K562 (cell line): ENCODE data around the gene AFDN. TPM values are rescaled to one million over a fixed set of nuclear protein-coding genes. Genes with fewer than 3 reads are reported as not detected.
A peak's percentile ranks its signal among the peaks of the same experiment; 100 is the strongest.

Experiments used
- ATAC-seq: fragments of 200-7000 bp; cut with Tn5 transposase; 3 replicates; pipeline ENCODE4 v1.9.1; 2020; ENCODE audit warnings: moderate library complexity
- BruUV-seq: library from RNA; stranded (reverse); fragments of 400-500 nt; replicated peaks from 2 replicates; lab custom pipeline; 2021; lab: Mats Ljungman, UMichigan
- CTCF ChIA-PET: fragments of 300-600 bp; formaldehyde crosslinking; extraction: SDS; loops from one replicate; lab custom pipeline; 2021; ENCODE audit warnings: low intra/inter-chr PET ratio; lab: Yijun Ruan, JAX
- POLR2A ChIA-PET: fragments of 300-600, 350-650 bp; sonication (Branson Sonifier 250); formaldehyde crosslinking; extraction: SDS; loops from one replicate; lab custom pipeline; 2021; ENCODE audit warnings: antibody characterized with exemption, inconsistent platforms; lab: Yijun Ruan, JAX
- DNase-seq, 4 experiments: peaks; one replicate each; pipeline versions ENCODE4 v3.0.0 to v3.0.0-alpha.2; 2011 to 2018; ENCODE audit warnings: low spot score in 3 of 4, mixed read lengths in 3 of 4; ENCODE audit errors: extremely low read depth in 1 of 4
- FAIRE-seq: peaks from 2 replicates; lab custom pipeline; 2011; peaks lifted over from hg19 to GRCh38; lab: Jason Lieb, UNC
- H2AFZ ChIP-seq: 2 replicates; pipeline ENCODE4 v1.6.0; 2011; ENCODE audit warnings: low read depth, low read length, control low read depth, inconsistent platforms
- H3K27ac ChIP-seq: fragments of 200-600 bp; 3 replicates; pipeline ENCODE4 v1.8.0; 2011; ENCODE audit warnings: low read depth, mild to moderate bottlenecking, control low read depth, inconsistent platforms, low read length, moderate library complexity, mixed read lengths; ENCODE audit errors: extremely low read depth
- H3K27me3 ChIP-seq, 2 experiments: fragments of 300-600 bp in 1 of 2; 2 replicates in 1 of 2; 3 replicates in 1 of 2; pipeline versions ENCODE4 v1.6.0 to v1.8.0; 2011; ENCODE audit warnings: inconsistent platforms in 2 of 2, low read length in 2 of 2, mild to moderate bottlenecking in 1 of 2, mixed read lengths in 1 of 2, moderate library complexity in 1 of 2; ENCODE audit not compliant: control insufficient read depth in 2 of 2, insufficient read depth in 2 of 2
- H3K36me3 ChIP-seq: fragments of 300-600 bp; 3 replicates; pipeline ENCODE4 v1.8.0; 2011; ENCODE audit warnings: mild to moderate bottlenecking, low read length, inconsistent platforms; ENCODE audit not compliant: control insufficient read depth, insufficient read depth
- H3K4me1 ChIP-seq, 2 experiments: fragments of 200-600 bp in 1 of 2; replicated peaks in 1 of 2; 2 replicates in 1 of 2; 3 replicates in 1 of 2; pipeline versions ENCODE4 v1.5.1 to v1.8.0; 2011; ENCODE audit warnings: inconsistent platforms in 2 of 2, low read length in 2 of 2, mild to moderate bottlenecking in 1 of 2, mixed read lengths in 1 of 2, moderate library complexity in 1 of 2; ENCODE audit not compliant: control insufficient read depth in 2 of 2, insufficient read depth in 2 of 2
- H3K4me2 ChIP-seq: 2 replicates; pipeline ENCODE4 v1.6.1; 2011; ENCODE audit warnings: low read length, control low read depth, inconsistent platforms, mixed read lengths; ENCODE audit not compliant: insufficient read depth
- H3K4me3 ChIP-seq: fragments of 200-600 bp; sonication (generic), shearing (Covaris generic); 2 replicates; pipeline ENCODE4 v1.5.1; 2016; ENCODE audit warnings: control low read depth, inconsistent platforms
- H3K79me2 ChIP-seq: fragments of 200-600 bp; 3 replicates; pipeline ENCODE4 v1.8.0; 2011; ENCODE audit warnings: low read length, inconsistent platforms; ENCODE audit not compliant: control insufficient read depth, insufficient read depth
- H3K9ac ChIP-seq, 2 experiments: 2 replicates each; pipeline versions ENCODE4 v1.6.0 to v1.6.1; 2011; ENCODE audit warnings: low read depth in 2 of 2, low read length in 2 of 2, control low read depth in 1 of 2, inconsistent platforms in 1 of 2, mild to moderate bottlenecking in 1 of 2, mixed read lengths in 1 of 2; ENCODE audit not compliant: insufficient read depth in 1 of 2
- H3K9me1 ChIP-seq: one replicate; pipeline ENCODE4 v1.6.0; 2011; ENCODE audit warnings: inconsistent platforms, mild to moderate bottlenecking, low read length, moderate library complexity; ENCODE audit not compliant: control insufficient read depth, insufficient read depth
- H3K9me3 ChIP-seq: replicated peaks from 2 replicates; pipeline ENCODE4 v1.5.1; 2011; ENCODE audit warnings: low read depth, low read length, inconsistent platforms; ENCODE audit not compliant: control insufficient read depth, insufficient read depth
- H4K20me1 ChIP-seq: replicated peaks from 2 replicates; pipeline ENCODE4 v1.6.1; 2011; ENCODE audit warnings: low read length, inconsistent platforms, mixed read lengths; ENCODE audit not compliant: control insufficient read depth, insufficient read depth
- ATF3 ChIP-seq, 2 experiments: fragments of 450-650 bp in 1 of 2; sonication (generic) in 1 of 2; formaldehyde crosslinking in 1 of 2; IDR thresholded peaks in 1 of 2; conservative IDR thresholded peaks in 1 of 2; 2 replicates each; pipeline versions ENCODE4 v1.6.1 to v1.8.1; 2016 to 2023; ENCODE audit warnings: mild to moderate bottlenecking in 2 of 2, moderate library complexity in 2 of 2, inconsistent platforms in 1 of 2, missing genetic modification reagents in 1 of 2
- BCOR ChIP-seq: fragments of 450-650 bp; IDR thresholded peaks from 2 replicates; pipeline ENCODE4 v1.6.1; 2016
- FOSL1 ChIP-seq: fragments of 200-800 bp; sonication (Bioruptor generic); conservative IDR thresholded peaks from 2 replicates; pipeline ENCODE4 v1.6.1; 2016; ENCODE audit warnings: missing genetic modification characterization, missing compliant biosample characterization
- NFIC ChIP-seq: fragments of 450-650 bp; IDR thresholded peaks from 2 replicates; pipeline ENCODE4 v1.6.1; 2017; ENCODE audit warnings: mild to moderate bottlenecking, inconsistent platforms
- NKRF ChIP-seq: fragments of 450-650 bp; IDR thresholded peaks from 2 replicates; pipeline ENCODE4 v1.6.1; 2016; ENCODE audit warnings: borderline replicate concordance
- PYGO2 ChIP-seq: fragments of 450-650 bp; IDR thresholded peaks from 2 replicates; pipeline ENCODE4 v1.6.1; 2016; ENCODE audit warnings: mild to moderate bottlenecking, missing genetic modification characterization, moderate library complexity, missing compliant biosample characterization
- RBM22 ChIP-seq: fragments of 200-400 bp; formaldehyde crosslinking; IDR thresholded peaks from 2 replicates; pipeline ENCODE4 v1.6.1; 2018; ENCODE audit warnings: low read length, low read depth; ENCODE audit not compliant: poor library complexity, severe bottlenecking
- THAP12 ChIP-seq: fragments of 250-450 bp; sonication (Bioruptor Pico); IDR thresholded peaks from 2 replicates; pipeline ENCODE4 v1.9.0; 2021; ENCODE audit warnings: mild to moderate bottlenecking, inconsistent platforms
- ZKSCAN1 ChIP-seq: fragments of 150-350 bp; IDR thresholded peaks from 2 replicates; pipeline ENCODE4 v1.6.1; 2016; ENCODE audit warnings: low read depth, low read length
- ZNF140 ChIP-seq: fragments of 250-450 bp; sonication (Bioruptor Pico); IDR thresholded peaks from 2 replicates; pipeline ENCODE4 v1.8.0; 2021; ENCODE audit warnings: moderate library complexity, mild to moderate bottlenecking, inconsistent platforms
- ZNF395 ChIP-seq: fragments of 200-800 bp; sonication (Bioruptor generic); IDR thresholded peaks from 2 replicates; pipeline ENCODE4 v1.6.1; 2017; ENCODE audit warnings: missing genetic modification characterization, missing compliant biosample characterization
- WGBS: fragments of 100-300 bp; shearing (Covaris generic); methylation state at CpG from one replicate; pipeline ENCODE4 v1.1.6; 2016; ENCODE audit warnings: low coverage, mixed read lengths; ENCODE audit not compliant: insufficient coverage; ENCODE audit errors: missing lambda C conversion rate; 5-methylcytosine and 5-hydroxymethylcytosine counted together
- in situ Hi-C: fragments of 300-500 bp; cut with MboI; formaldehyde crosslinking; loops from 4 replicates; pipeline ENCODE4 v1.15.0; 2018; ENCODE audit warnings: inconsistent platforms, mixed read lengths
- intact Hi-C: fragments of 100-400 bp; cut with micrococcal nuclease; formaldehyde crosslinking; loops from 2 replicates; pipeline ENCODE4 v1.14.2; 2022
- polyA plus RNA-seq, 8 experiments: library from polyadenylated mRNA; depleted of rRNA in 4 of 8; stranded (reverse) in 5 of 8; unstranded in 3 of 8; fragments of >200 nt; fragmentation: Nextera tagmentation in 2 of 8; fragmentation: Illumina TruSeq in 1 of 8; extraction: Ambion mirVana in 2 of 8; extraction: Trizol in 1 of 8; gene quantifications; 2 replicates each; pipeline versions ENCODE4 v1.2.1 to v1.2.3, GENCODE V29; 2011 to 2014; ENCODE audit warnings: inconsistent platforms in 1 of 8, missing spikeins in 1 of 8
- total RNA-seq, 7 experiments: library from RNA; depleted of rRNA in 6 of 7; stranded (reverse); fragments of >200 nt in 6 of 7; fragmentation: Illumina TruSeq in 2 of 7; extraction: Trizol in 2 of 7; gene quantifications; 2 replicates each; pipeline versions ENCODE4 v1.2.1 to v1.2.3, GENCODE V29; 2011 to 2021; ENCODE audit warnings: low replicate concordance in 1 of 7

The AFDN gene
- total and polyA plus RNA-seq, 9 of the 15 experiments (the other 6 are each of a cell fraction or from before 2014, with no cell fraction given) = 7.2 to 129 (median 105) TPM

GRCh38 chr6:167877994-167878779 lies 51.5 kb downstream of the AFDN start:
- no peak overlapping the region for H3K4me3 ChIP-seq
- intact Hi-C loops = no loop called here
- H4K20me1 ChIP-seq = no peaks in the 10 kb centered on the region
- ATAC-seq (peak; percentile 33; the same call in 1 of the 3 replicates), FAIRE-seq (no peak), DNase-seq (no peak)
- no peaks in the 10 kb centered on the region for H3K9me1 ChIP-seq
- TF ChIP-seq BCOR = no peak
- TF ChIP-seq ZKSCAN1 = no peak
- TF ChIP-seq PYGO2 (tag) = no peak
- TF ChIP-seq ZNF395 = no peak
- no peak for TF ChIP-seq NFIC
- TF ChIP-seq ZNF140 (CRISPR knock-in tag) = no peak
- no peak for TF ChIP-seq THAP12 (CRISPR knock-in tag)
- TF ChIP-seq FOSL1 (tag) = no peak
- TF ChIP-seq ATF3 (IDR thresholded peaks at IDR 0.05) = no peak
- no peak for TF ChIP-seq ATF3 (CRISPR knock-in tag; conservative IDR thresholded peaks at IDR 0.05)
- no peak for TF ChIP-seq NKRF
- no peak for TF ChIP-seq RBM22
- no TSS peak for BruUV-seq
- no peak overlapping the region for H3K27ac ChIP-seq
- H3K9me3 ChIP-seq = no peaks in the 10 kb centered on the region
- no peaks in the 10 kb centered on the region for H3K79me2 ChIP-seq
- no peaks in the 10 kb centered on the region for H3K4me1 ChIP-seq
- no peak overlapping the region for H3K4me2 ChIP-seq
- CTCF ChIA-PET = no interaction called here
- H3K36me3 ChIP-seq = peaks cover 77% of the 10 kb centered on the region
- POLR2A ChIA-PET = interaction anchor here (0.8 to 1.8 kb wide), 2 partner anchors 18 to 20 kb away, joined by 3 to 5 read pairs; no protein-coding TSS in a partner anchor
- H3K9ac ChIP-seq = no peak overlapping the region
- no peaks in the 10 kb centered on the region for H3K27me3 ChIP-seq
- in situ Hi-C loops = no loop called here
- WGBS = 85% methylated on average over 9 of the region's 9 CpGs
- no peak overlapping the region for H2AFZ ChIP-seq
